A204.1 (cell line): ENCODE measurements around the gene HPN.

Experiments used
- FAIRE-seq: peaks from 2 replicates; lab custom pipeline; 2012; peaks lifted over from hg19 to GRCh38; lab: Jason Lieb, UNC

The HPN gene

DNA sequence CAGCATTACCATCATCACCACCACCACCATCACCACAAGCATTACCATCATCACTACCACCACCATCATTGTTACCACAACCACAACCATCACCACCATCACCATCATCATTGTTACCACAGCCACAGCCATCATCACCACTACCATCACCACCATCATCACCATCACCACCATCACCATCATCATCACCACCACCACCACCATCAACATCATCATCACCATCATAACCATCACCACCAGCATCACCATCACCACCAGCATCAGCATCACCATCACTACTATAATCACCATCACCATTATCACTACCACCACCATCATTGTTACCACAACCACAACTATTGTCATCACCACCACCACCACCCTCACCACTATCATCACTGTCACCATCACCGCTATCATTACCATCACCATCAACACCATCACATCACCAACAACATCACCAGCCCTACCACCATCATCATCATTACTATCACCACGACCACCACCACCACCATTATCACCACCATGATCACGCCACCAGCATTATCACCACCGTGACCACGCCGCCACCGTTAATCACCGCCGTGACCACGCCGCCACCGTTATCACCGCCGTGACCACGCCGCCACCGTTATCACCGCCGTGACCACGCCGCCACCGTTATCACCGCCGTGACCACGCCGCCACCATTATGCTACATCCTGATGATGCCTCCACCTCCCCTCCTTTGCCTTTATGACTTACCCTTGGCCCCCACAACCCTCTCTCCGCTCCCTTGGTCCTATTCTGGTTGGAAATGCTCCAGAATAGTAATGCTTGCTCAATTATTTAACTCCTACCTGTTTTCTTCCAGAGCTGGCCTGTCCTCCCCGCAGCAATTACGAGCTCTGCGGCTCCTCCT, 64.1 kb downstream of the HPN start:
- FAIRE-seq, result no peak

DNA sequence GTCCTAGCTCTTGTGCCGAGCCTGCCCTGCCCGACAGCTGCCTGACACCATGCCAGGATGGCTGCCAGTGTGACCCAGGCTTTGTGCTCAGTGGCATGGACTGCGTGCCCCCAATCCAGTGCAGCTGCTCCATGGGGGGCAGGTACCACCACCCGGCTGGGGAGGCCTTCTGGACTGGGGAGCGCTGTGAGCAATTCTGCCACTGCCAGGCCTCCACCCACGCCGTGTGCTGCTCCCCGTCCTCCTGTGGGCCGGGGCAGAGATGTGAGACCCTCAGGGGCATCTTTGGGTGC, 64.7 kb downstream of the HPN start:
- FAIRE-seq, result no peak

DNA sequence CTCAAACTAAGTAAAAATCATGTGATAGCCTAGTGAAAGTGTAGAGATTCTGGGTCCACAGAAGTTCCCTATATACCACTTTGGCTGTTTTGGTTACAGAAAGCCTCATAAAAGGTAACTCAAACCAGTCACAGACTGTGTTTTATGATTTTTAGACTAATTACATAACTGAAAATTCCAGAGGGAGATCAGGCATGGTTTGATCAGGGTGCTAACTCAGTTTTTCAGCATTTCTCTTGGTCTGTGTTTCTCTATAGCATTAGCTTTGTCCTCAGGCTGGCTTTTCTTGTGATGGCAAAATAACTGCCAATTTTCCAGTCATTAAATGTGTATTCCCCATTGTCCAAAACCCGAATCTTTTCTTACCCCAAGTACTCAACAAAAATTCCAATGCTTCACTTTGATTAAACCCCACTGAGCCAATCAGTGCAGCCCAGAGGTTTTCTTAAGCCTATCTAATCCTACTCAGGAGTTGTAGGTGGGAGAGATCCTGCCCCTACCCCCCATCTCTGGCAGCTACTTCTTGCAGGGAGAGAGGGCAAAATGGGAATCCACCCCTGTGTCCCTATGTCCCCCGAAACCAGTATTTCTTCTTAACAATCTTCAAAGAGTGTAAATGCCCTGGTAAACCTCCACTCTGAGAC, 65.5 kb downstream of the HPN start:
- no peak for FAIRE-seq

DNA sequence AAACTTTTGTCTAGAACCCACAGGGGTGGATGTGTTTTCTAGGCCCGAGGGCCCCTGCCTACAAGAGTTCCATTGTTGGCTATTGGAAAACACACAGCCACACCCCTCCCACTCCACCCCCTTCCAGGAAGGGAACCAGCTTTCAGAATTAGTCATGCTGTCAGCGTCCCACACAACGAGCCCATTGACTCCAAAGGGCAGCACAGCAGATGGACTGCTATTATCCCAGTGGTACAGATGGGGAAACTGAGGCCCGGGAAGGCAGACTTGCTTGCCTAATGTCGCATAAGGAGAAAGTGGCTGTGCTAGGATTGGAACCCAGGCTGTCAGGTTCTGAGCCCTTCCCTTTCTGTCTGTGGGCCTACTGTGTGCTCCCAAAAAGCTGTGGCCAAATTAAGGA, 66.0 kb downstream of the HPN start:
- FAIRE-seq, result no peak

DNA sequence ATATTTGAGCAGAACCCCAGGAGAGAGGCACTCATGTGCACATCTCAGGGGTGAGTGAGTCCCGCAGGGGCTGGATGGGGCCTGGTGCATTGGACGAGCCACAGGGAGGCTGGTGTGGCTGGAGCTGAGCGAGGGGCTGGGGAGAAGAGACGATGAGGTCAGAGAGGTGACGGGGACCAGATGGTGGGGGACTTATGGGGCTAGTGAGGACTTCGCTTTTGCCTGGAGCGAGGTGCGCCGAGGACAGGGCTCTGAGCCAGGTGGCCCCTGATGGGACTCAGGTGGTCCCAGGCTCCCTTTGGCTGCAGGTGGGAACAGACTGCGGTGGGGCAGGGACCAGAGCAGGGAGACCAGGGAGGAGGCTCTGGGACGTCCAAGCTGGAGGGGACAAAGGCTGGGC, 67.2 kb downstream of the HPN start:
- FAIRE-seq, result no peak

DNA sequence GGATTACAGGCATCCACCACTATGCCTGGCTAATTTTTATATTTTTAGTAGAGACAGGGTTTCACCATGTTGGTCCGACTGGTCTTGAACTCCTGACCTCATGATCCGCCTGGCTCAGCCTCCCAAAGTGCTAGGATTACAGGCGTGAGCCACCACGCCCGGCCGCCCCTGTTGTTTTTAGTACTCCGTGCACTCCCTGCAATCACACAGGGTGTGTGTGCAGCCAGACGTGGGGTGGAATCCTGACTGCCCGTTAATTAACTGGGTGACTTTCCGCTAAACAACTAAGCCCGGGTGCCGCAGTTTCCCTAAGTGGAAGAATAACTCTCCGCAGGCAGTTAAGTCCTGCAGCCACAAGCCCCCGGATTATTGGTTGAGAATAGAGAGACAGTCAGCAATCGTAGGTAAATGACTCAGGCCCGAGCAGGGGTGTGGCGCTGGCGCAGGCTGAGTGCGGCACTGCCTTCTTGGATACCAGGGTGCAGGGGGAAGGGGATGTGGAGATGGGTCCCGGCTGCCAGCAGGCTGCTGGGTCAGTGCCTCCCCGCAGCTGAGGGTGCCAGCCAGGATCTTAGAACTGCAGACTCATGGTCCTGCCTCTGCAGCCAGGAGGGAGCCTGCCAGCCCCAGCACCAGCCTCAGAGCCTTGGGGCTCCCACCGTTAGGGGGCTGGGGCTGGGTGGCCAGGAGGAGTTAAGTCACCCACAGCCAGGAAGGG, 68.0 kb downstream of the HPN start:
- FAIRE-seq, result no peak

DNA sequence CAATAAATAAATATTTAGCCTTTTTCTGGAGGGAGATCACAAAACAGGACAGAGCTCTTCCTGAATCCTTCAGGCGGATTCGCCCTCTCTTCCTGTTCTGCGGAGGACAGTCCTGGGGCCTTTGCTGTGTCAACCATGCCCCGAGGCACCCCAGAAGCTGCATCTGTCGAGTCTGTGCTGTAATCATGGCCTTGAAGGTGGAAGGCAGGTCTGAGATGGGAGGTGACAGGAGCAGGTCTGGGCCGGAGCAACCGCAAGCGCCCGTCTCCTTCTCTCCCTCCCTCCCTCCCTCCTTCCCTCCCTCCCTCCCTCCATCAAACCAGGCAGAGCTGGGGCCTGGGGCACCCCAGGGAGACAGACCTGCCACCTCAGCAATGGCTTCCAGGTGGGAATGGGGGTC, 69.5 kb downstream of the HPN start:
- no peak for FAIRE-seq

DNA sequence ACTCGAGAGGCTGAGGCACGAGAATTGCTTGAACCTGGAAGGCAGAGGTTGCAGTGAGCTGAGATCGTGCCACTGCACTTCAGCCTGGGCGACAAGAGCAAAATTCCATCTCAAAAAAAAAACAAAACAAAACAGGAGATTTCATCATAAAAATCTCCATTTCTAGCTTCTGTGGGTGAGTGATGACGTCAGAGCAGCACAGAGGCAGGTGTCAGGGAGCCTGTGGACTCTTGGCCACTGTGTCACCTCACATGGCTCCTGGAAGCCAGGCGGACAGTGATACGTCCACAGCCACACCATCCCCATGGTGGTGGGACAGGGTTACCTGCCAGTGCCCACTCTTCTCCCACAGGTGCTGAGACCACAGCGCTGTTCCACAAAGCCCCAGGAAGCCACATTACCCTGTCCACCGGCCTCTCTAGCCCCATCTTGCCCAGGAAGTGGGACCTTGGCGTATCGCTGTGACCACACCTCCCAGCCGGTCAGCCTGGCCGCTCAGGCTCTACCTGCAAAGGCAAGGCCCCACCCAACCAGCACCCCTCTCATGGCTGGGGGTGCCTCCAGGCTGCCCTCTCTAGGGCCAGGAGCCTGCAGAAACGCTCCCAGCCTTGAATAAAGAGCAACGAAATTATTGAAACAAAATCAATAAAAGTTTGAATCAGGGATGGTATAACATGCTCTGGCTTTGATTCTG, 71.6 kb downstream of the HPN start:
- FAIRE-seq, result no peak

DNA sequence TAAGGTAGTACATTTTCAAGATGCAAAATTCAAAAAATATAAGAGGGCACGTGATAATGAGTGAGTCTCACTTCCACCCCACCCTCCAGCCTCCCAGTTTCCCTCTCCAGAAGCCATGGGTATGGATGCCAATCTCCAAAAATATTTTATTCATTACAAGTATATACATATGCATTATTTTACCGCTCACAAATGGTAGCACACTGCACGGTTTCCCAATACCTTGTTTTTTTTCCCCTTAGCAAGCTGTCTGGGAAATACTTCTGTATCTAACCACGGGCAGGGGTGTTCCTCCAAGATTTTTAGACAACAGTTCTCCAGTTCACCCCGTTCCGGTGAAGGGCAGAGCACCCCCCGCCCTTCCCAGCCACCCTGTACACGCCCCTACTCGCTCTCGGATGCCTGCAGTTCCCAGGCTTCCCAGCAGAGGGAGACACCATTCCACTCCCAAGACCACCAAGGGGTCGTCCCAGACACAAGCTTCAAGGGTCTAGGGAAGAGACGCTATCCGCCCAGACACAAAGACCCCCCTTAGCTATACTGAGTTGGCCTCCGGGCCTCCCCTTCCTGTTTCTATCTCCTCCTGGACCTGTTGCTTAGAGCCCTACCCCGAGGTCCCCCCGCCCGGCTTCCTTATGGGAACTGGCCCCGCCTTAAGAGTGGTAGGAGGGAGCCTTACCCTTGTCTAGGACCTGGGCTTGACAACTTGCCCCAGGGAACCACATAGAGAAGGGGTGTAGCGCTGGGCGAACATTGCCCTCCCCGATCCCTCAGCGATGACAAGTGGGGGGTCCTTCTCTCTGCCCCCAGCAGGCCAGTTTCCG, 73.0 kb downstream of the HPN start:
- FAIRE-seq, result no peak

DNA sequence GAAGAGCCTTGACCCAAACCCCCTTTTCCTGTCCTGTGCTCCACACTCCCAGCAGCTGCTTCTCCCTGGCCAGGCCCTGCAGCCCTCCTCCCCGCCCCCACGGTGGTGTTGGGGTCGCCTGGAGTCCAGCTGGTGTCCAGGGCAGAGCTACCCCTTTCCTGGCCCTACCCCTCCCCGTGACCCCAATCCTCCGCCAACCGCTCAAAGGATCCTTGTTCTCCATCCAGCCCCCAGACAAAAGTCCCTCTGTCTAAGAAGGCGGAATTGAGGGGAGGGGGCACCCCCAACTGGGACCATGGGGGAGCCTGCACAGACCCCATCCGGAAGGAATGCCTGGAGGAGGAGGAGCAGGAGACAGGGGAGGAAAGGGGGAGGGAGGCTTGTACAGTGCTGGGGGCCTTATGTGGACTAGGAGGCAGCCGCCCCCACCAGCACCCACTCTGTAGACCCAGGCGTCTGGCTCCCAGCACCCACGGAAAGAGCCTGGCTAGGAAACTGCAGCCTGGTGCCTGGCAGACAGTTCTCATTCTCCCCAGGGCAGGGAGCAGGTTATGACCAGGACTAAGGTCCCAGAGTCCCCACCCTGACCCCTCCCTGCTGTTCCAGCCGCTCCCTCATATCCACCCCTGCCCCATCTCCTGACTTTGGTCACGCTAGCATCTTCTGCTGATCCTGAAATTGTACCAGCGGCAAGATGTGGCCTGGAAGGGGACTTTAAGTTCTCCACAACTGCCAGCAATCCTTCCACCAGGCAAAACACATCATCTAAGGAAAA, 73.8 kb downstream of the HPN start, which contains the start of gene FXYD3:
FXYD3 (plus strand) TSS at position 647 of the 775 bp plus-strand sequence. CDS start 3,554 bp downstream, outside the sequence.
- no peak for FAIRE-seq
